WTC11 (cell line): ENCODE measurements around the gene PRKX. TPM values are rescaled to one million over a fixed set of nuclear protein-coding genes. Genes with fewer than 3 reads are reported as not detected.

ENCODE experiments used
- ATAC-seq: fragments of 200-7000 bp; cut with Tn5 transposase; 2 replicates; pipeline ENCODE4 v1.10.0; 2021; ENCODE audit warnings: mild to moderate bottlenecking, moderate library complexity
- CTCF ChIA-PET: fragments of 300-600 bp; sonication (Branson Sonifier 250); formaldehyde crosslinking; loops from one replicate; lab custom pipeline; 2021; ENCODE audit warnings: antibody characterized with exemption; lab: Charles Lee
- POLR2A ChIA-PET: fragments of 350-600 bp; sonication (Branson Sonifier 250); formaldehyde crosslinking; loops from one replicate; lab custom pipeline; 2021; ENCODE audit warnings: antibody characterized with exemption; lab: Charles Lee
- DNase-seq: peaks from one replicate; pipeline ENCODE4 v3.0.0; 2021; ENCODE audit warnings: low spot score
- H3K27ac Mint-ChIP-seq: 2 replicates; pipeline ENCODE4 v1.8.0; 2021; ENCODE audit warnings: mixed read lengths
- H3K27me3 Mint-ChIP-seq: 2 replicates; pipeline ENCODE4 v1.8.0; 2021; ENCODE audit warnings: low read depth, mild to moderate bottlenecking, moderate library complexity, mixed read lengths
- H3K36me3 Mint-ChIP-seq: 2 replicates; pipeline ENCODE4 v1.8.0; 2021; ENCODE audit warnings: mixed read lengths
- H3K4me1 Mint-ChIP-seq: 2 replicates; pipeline ENCODE4 v1.8.0; 2022; ENCODE audit warnings: mixed read lengths
- H3K4me3 Mint-ChIP-seq: 2 replicates; pipeline ENCODE4 v1.8.0; 2021; ENCODE audit warnings: mild to moderate bottlenecking, moderate library complexity, mixed read lengths
- H3K9me3 Mint-ChIP-seq: 2 replicates; pipeline ENCODE4 v1.8.0; 2021; ENCODE audit warnings: mixed read lengths
- ATF1 ChIP-seq: sonication (generic); formaldehyde crosslinking; IDR thresholded peaks from 2 replicates; pipeline ENCODE4 v1.8.1; 2023; ENCODE audit warnings: mild to moderate bottlenecking, moderate library complexity, missing genetic modification reagents
- EMX1 ChIP-seq: fragments of 250-450 bp; sonication (Bioruptor Pico); IDR thresholded peaks from 2 replicates; pipeline ENCODE4 v1.8.0; 2021; ENCODE audit warnings: mild to moderate bottlenecking
- FOXJ3 ChIP-seq: sonication (generic); formaldehyde crosslinking; IDR thresholded peaks from 2 replicates; pipeline ENCODE4 v1.9.0; 2021; ENCODE audit warnings: missing genetic modification reagents, mild to moderate bottlenecking, borderline replicate concordance
- GRHL2 ChIP-seq: fragments of 250-450 bp; sonication (Bioruptor Pico); IDR thresholded peaks from 2 replicates; pipeline ENCODE4 v1.8.0; 2022; ENCODE audit warnings: mild to moderate bottlenecking, moderate library complexity; ENCODE audit not compliant: insufficient replicate concordance, severe bottlenecking
- HMGA2 ChIP-seq: fragments of 250-450 bp; sonication (Bioruptor Pico); IDR thresholded peaks from 2 replicates; pipeline ENCODE4 v1.4.0; 2021; ENCODE audit warnings: mild to moderate bottlenecking, moderate library complexity
- JAZF1 ChIP-seq: fragments of 250-450 bp; sonication (Bioruptor Pico); IDR thresholded peaks from 2 replicates; pipeline ENCODE4 v1.9.0; 2021; ENCODE audit warnings: moderate library complexity, mild to moderate bottlenecking, inconsistent platforms
- MXD4 ChIP-seq: fragments of 250-450 bp; sonication (Bioruptor Pico); IDR thresholded peaks from 2 replicates; pipeline ENCODE4 v1.8.0; 2021; ENCODE audit warnings: mild to moderate bottlenecking, moderate library complexity, borderline replicate concordance
- NFYB ChIP-seq: sonication (generic); formaldehyde crosslinking; conservative IDR thresholded peaks from 2 replicates; pipeline ENCODE4 v1.8.0; 2022; ENCODE audit warnings: low read depth, missing genetic modification reagents
- NR2C2 ChIP-seq: sonication (generic); formaldehyde crosslinking; IDR thresholded peaks from 2 replicates; pipeline ENCODE4 v1.8.0; 2022; ENCODE audit warnings: mild to moderate bottlenecking, missing genetic modification reagents
- NR3C1 ChIP-seq: sonication (generic); formaldehyde crosslinking; conservative IDR thresholded peaks from 2 replicates; pipeline ENCODE4 v1.8.1; 2023; ENCODE audit warnings: low read depth, mild to moderate bottlenecking, missing genetic modification reagents
- RELA ChIP-seq: sonication (generic); formaldehyde crosslinking; IDR thresholded peaks from 2 replicates; pipeline ENCODE4 v1.8.1; 2022; ENCODE audit warnings: missing genetic modification reagents, mild to moderate bottlenecking, borderline replicate concordance
- RORB ChIP-seq: fragments of 250-450 bp; sonication (Bioruptor Pico); IDR thresholded peaks from 2 replicates; pipeline ENCODE4 v1.9.0; 2021; ENCODE audit warnings: mild to moderate bottlenecking
- SMAD3 ChIP-seq: sonication (generic); formaldehyde crosslinking; IDR thresholded peaks from 2 replicates; pipeline ENCODE4 v1.8.0; 2022; ENCODE audit warnings: missing genetic modification reagents, mild to moderate bottlenecking, borderline replicate concordance
- SMAD4 ChIP-seq: sonication (generic); formaldehyde crosslinking; IDR thresholded peaks from 2 replicates; pipeline ENCODE4 v1.8.0; 2022; ENCODE audit warnings: mild to moderate bottlenecking, missing genetic modification reagents
- ZNF416 ChIP-seq: fragments of 250-450 bp; sonication (Bioruptor Pico); IDR thresholded peaks from 2 replicates; pipeline ENCODE4 v1.9.0; 2021; ENCODE audit warnings: mild to moderate bottlenecking, inconsistent platforms
- total RNA-seq: library from RNA; stranded (reverse); gene quantifications from 3 replicates; pipeline ENCODE4 v1.2.3, GENCODE V29; 2021
- TF ChIP-seq, protein P1 (sequence below): sonication (generic); formaldehyde crosslinking; conservative IDR thresholded peaks from 2 replicates; pipeline ENCODE4 v1.8.1; 2022; ENCODE audit warnings: mild to moderate bottlenecking, missing genetic modification reagents
- TF ChIP-seq, protein P2 (sequence below): sonication (generic); formaldehyde crosslinking; IDR thresholded peaks from 2 replicates; pipeline ENCODE4 v1.8.1; 2023; ENCODE audit warnings: mild to moderate bottlenecking, moderate library complexity, missing genetic modification reagents
- TF ChIP-seq, protein P3 (sequence below): sonication (generic); formaldehyde crosslinking; IDR thresholded peaks from 2 replicates; pipeline ENCODE4 v1.8.1; 2022; ENCODE audit warnings: mild to moderate bottlenecking, missing genetic modification reagents, moderate library complexity, borderline replicate concordance
- TF ChIP-seq, protein P4 (sequence below): sonication (generic); formaldehyde crosslinking; IDR thresholded peaks from 2 replicates; pipeline ENCODE4 v1.8.1; 2023; ENCODE audit warnings: mild to moderate bottlenecking, missing genetic modification reagents, borderline replicate concordance
- TF ChIP-seq, protein P5 (sequence below): fragments of 200-600 bp; IDR thresholded peaks from 2 replicates; pipeline ENCODE4 v1.8.0; 2022; ENCODE audit warnings: antibody characterized with exemption
- TF ChIP-seq, protein P6 (sequence below): sonication (generic); formaldehyde crosslinking; IDR thresholded peaks from 2 replicates; pipeline ENCODE4 v1.8.1; 2023; ENCODE audit warnings: mild to moderate bottlenecking, missing genetic modification reagents
- TF ChIP-seq, protein P7 (sequence below): sonication (generic); formaldehyde crosslinking; IDR thresholded peaks from 2 replicates; pipeline ENCODE4 v1.8.0; 2022; ENCODE audit warnings: mild to moderate bottlenecking, missing genetic modification reagents
- TF ChIP-seq, protein P8 (sequence below): sonication (generic); formaldehyde crosslinking; IDR thresholded peaks from 2 replicates; pipeline ENCODE4 v1.8.1; 2022; ENCODE audit warnings: low read depth, missing genetic modification reagents, borderline replicate concordance

Gene PRKX
- total RNA-seq, 1 experiment from 2014 or later = 66.6 TPM

DNA sequence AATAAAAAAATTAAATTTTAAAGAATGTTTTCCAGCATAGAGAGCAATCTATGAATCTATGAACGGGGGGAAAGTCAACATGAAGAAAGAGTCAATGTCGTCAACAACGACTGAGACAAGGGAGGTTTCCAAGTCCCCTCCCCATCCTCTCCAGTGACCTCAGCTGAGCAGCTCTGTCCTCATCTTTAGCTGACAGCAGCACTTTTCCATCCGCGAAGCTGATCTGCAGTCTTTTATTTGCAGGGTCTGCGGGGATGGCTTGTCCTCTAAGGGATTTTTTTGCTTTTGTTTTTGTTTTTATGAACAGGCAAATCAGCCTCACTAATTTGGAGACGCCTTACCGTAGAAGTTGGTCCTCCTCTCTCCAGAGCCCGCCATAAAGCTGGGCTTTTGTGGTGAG lies 46.5 kb downstream of the PRKX start:
- peaks cover 28% of the 10 kb centered on the region for H3K36me3 Mint-ChIP-seq
- no peak for TF ChIP-seq JAZF1 (CRISPR knock-in tag)
- TF ChIP-seq, protein P1, sequence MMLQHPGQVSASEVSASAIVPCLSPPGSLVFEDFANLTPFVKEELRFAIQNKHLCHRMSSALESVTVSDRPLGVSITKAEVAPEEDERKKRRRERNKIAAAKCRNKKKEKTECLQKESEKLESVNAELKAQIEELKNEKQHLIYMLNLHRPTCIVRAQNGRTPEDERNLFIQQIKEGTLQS (CRISPR knock-in tag) = no peak
- TF ChIP-seq ATF1 (CRISPR knock-in tag) = no peak
- TF ChIP-seq ZNF416 (CRISPR knock-in tag) = no peak
- TF ChIP-seq NFYB (CRISPR knock-in tag) = no peak
- TF ChIP-seq, protein P2, sequence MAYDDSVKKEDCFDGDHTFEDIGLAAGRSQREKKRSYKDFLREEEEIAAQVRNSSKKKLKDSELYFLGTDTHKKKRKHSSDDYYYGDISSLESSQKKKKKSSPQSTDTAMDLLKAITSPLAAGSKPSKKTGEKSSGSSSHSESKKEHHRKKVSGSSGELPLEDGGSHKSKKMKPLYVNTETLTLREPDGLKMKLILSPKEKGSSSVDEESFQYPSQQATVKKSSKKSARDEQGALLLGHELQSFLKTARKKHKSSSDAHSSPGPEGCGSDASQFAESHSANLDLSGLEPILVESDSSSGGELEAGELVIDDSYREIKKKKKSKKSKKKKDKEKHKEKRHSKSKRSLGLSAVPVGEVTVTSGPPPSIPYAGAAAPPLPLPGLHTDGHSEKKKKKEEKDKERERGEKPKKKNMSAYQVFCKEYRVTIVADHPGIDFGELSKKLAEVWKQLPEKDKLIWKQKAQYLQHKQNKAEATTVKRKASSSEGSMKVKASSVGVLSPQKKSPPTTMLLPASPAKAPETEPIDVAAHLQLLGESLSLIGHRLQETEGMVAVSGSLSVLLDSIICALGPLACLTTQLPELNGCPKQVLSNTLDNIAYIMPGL (CRISPR knock-in tag) = no peak
- no peak for TF ChIP-seq GRHL2 (CRISPR knock-in tag)
- TF ChIP-seq NR2C2 (CRISPR knock-in tag) = no peak
- no peak for TF ChIP-seq SMAD4 (CRISPR knock-in tag)
- no peak for TF ChIP-seq NR3C1 (CRISPR knock-in tag)
- TF ChIP-seq, protein P3, sequence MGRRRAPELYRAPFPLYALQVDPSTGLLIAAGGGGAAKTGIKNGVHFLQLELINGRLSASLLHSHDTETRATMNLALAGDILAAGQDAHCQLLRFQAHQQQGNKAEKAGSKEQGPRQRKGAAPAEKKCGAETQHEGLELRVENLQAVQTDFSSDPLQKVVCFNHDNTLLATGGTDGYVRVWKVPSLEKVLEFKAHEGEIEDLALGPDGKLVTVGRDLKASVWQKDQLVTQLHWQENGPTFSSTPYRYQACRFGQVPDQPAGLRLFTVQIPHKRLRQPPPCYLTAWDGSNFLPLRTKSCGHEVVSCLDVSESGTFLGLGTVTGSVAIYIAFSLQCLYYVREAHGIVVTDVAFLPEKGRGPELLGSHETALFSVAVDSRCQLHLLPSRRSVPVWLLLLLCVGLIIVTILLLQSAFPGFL (CRISPR knock-in tag) = no peak
- no peak for TF ChIP-seq HMGA2 (CRISPR knock-in tag)
- no peak for ATAC-seq
- H3K9me3 Mint-ChIP-seq = no peaks in the 10 kb centered on the region
- ChIA-PET POLR2A (interaction anchor here (0.7 kb wide), 1 partner anchor 314 kb away, joined by 5 read pairs; no protein-coding TSS in a partner anchor), CTCF (no interaction called here)
- H3K27me3 Mint-ChIP-seq = no peaks in the 10 kb centered on the region
- no peaks in the 10 kb centered on the region for H3K4me1 Mint-ChIP-seq
- DNase-seq = no peak
- no peak overlapping the region for H3K27ac Mint-ChIP-seq
- H3K4me3 Mint-ChIP-seq = no peak overlapping the region

DNA sequence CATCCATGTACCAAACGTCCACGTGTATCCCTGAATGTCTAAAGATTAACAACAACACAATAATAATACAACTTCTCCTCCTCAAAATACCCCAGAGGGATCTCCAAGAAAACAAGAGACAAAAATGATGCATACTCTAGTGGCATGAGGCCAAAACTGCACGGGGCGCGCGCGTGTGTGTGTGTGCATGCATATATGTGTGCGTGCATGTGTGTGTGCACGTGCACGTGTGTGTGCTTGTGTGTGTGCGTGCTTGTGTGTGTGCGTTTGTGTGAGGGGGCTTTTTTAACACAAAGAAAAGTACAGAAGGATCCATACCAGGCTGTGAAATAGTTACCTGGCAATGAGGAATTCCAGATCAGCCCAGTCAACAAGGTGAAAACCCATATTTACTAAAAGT lies 48.5 kb downstream of the PRKX start:
- H3K27ac Mint-ChIP-seq = no peak overlapping the region
- ATAC-seq = no peak
- H3K4me3 Mint-ChIP-seq = no peak overlapping the region
- DNase-seq = no peak
- no peaks in the 10 kb centered on the region for H3K9me3 Mint-ChIP-seq
- H3K36me3 Mint-ChIP-seq = peaks cover 24% of the 10 kb centered on the region
- ChIA-PET CTCF (no interaction called here), POLR2A (no interaction called here)
- H3K4me1 Mint-ChIP-seq = no peaks in the 10 kb centered on the region; the same call in 1 of the 2 replicates
- H3K27me3 Mint-ChIP-seq = no peaks in the 10 kb centered on the region
- TF ChIP-seq RORB (CRISPR knock-in tag) = no peak
- TF ChIP-seq, protein P4, sequence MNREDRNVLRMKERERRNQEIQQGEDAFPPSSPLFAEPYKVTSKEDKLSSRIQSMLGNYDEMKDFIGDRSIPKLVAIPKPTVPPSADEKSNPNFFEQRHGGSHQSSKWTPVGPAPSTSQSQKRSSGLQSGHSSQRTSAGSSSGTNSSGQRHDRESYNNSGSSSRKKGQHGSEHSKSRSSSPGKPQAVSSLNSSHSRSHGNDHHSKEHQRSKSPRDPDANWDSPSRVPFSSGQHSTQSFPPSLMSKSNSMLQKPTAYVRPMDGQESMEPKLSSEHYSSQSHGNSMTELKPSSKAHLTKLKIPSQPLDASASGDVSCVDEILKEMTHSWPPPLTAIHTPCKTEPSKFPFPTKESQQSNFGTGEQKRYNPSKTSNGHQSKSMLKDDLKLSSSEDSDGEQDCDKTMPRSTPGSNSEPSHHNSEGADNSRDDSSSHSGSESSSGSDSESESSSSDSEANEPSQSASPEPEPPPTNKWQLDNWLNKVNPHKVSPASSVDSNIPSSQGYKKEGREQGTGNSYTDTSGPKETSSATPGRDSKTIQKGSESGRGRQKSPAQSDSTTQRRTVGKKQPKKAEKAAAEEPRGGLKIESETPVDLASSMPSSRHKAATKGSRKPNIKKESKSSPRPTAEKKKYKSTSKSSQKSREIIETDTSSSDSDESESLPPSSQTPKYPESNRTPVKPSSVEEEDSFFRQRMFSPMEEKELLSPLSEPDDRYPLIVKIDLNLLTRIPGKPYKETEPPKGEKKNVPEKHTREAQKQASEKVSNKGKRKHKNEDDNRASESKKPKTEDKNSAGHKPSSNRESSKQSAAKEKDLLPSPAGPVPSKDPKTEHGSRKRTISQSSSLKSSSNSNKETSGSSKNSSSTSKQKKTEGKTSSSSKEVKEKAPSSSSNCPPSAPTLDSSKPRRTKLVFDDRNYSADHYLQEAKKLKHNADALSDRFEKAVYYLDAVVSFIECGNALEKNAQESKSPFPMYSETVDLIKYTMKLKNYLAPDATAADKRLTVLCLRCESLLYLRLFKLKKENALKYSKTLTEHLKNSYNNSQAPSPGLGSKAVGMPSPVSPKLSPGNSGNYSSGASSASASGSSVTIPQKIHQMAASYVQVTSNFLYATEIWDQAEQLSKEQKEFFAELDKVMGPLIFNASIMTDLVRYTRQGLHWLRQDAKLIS (CRISPR knock-in tag) = no peak
- TF ChIP-seq, protein P5, sequence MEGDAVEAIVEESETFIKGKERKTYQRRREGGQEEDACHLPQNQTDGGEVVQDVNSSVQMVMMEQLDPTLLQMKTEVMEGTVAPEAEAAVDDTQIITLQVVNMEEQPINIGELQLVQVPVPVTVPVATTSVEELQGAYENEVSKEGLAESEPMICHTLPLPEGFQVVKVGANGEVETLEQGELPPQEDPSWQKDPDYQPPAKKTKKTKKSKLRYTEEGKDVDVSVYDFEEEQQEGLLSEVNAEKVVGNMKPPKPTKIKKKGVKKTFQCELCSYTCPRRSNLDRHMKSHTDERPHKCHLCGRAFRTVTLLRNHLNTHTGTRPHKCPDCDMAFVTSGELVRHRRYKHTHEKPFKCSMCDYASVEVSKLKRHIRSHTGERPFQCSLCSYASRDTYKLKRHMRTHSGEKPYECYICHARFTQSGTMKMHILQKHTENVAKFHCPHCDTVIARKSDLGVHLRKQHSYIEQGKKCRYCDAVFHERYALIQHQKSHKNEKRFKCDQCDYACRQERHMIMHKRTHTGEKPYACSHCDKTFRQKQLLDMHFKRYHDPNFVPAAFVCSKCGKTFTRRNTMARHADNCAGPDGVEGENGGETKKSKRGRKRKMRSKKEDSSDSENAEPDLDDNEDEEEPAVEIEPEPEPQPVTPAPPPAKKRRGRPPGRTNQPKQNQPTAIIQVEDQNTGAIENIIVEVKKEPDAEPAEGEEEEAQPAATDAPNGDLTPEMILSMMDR = no peak
- TF ChIP-seq, protein P6, sequence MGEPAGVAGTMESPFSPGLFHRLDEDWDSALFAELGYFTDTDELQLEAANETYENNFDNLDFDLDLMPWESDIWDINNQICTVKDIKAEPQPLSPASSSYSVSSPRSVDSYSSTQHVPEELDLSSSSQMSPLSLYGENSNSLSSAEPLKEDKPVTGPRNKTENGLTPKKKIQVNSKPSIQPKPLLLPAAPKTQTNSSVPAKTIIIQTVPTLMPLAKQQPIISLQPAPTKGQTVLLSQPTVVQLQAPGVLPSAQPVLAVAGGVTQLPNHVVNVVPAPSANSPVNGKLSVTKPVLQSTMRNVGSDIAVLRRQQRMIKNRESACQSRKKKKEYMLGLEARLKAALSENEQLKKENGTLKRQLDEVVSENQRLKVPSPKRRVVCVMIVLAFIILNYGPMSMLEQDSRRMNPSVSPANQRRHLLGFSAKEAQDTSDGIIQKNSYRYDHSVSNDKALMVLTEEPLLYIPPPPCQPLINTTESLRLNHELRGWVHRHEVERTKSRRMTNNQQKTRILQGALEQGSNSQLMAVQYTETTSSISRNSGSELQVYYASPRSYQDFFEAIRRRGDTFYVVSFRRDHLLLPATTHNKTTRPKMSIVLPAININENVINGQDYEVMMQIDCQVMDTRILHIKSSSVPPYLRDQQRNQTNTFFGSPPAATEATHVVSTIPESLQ = no peak
- TF ChIP-seq NR3C1 (CRISPR knock-in tag) = no peak
- no peak for TF ChIP-seq EMX1
- TF ChIP-seq RELA (CRISPR knock-in tag) = no peak
- no peak for TF ChIP-seq MXD4 (CRISPR knock-in tag)
- TF ChIP-seq, protein P7, sequence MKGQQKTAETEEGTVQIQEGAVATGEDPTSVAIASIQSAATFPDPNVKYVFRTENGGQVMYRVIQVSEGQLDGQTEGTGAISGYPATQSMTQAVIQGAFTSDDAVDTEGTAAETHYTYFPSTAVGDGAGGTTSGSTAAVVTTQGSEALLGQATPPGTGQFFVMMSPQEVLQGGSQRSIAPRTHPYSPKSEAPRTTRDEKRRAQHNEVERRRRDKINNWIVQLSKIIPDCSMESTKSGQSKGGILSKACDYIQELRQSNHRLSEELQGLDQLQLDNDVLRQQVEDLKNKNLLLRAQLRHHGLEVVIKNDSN (CRISPR knock-in tag) = no peak
- no peak for TF ChIP-seq FOXJ3
- TF ChIP-seq SMAD3 = no peak
- TF ChIP-seq, protein P8, sequence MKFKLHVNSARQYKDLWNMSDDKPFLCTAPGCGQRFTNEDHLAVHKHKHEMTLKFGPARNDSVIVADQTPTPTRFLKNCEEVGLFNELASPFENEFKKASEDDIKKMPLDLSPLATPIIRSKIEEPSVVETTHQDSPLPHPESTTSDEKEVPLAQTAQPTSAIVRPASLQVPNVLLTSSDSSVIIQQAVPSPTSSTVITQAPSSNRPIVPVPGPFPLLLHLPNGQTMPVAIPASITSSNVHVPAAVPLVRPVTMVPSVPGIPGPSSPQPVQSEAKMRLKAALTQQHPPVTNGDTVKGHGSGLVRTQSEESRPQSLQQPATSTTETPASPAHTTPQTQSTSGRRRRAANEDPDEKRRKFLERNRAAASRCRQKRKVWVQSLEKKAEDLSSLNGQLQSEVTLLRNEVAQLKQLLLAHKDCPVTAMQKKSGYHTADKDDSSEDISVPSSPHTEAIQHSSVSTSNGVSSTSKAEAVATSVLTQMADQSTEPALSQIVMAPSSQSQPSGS (CRISPR knock-in tag) = no peak
